Urinary bladder (tissue), 4 donors: ENCODE results near the gene UBALD2. TPM values are rescaled to one million over a fixed set of nuclear protein-coding genes. Genes with fewer than 3 reads are reported as not detected.

ENCODE experiments used
- DNase-seq: peaks from one replicate; pipeline ENCODE4 v3.0.0-alpha.2; 2015; ENCODE audit errors: extremely low spot score
- H3K27ac ChIP-seq: one replicate; pipeline ENCODE4 v1.5.1; 2013; ENCODE audit warnings: low read depth, mild to moderate bottlenecking, moderate library complexity
- H3K36me3 ChIP-seq: one replicate; pipeline ENCODE4 v1.6.1; 2013; ENCODE audit warnings: mild to moderate bottlenecking, moderate library complexity; ENCODE audit not compliant: insufficient read depth
- H3K4me1 ChIP-seq: one replicate; pipeline ENCODE4 v1.6.1; 2013; ENCODE audit warnings: mild to moderate bottlenecking, moderate library complexity; ENCODE audit not compliant: insufficient read depth
- H3K4me3 ChIP-seq: one replicate; pipeline ENCODE4 v1.5.1; 2013; ENCODE audit warnings: low read depth, low read length
- WGBS: extraction: QIAGEN DNeasy Blood & Tissue Kit; methylation state at CpG from one replicate; pipeline ENCODE4 v1.1.7; 2013; 5-methylcytosine and 5-hydroxymethylcytosine counted together
- polyA plus RNA-seq: library from polyadenylated mRNA; stranded (reverse); fragments of 200-250 nt; gene quantifications from one replicate; pipeline ENCODE4 v1.2.3, GENCODE V29; 2013
- small RNA-seq: library from RNA; depleted of rRNA; stranded (forward); fragments of <200 nt; gene quantifications from one replicate; pipeline ENCODE3, GENCODE V24; 2014
- total RNA-seq: library from RNA; depleted of rRNA; stranded (reverse); fragments of >200 nt; gene quantifications from one replicate; pipeline ENCODE4 v1.2.3, GENCODE V29; 2014
- donor health status: healthy with polysubstance abuse.
- donor health status: healthy.

Gene UBALD2
- total and polyA plus RNA-seq, 2 donors: 5.4 to 22.4 TPM

DNA sequence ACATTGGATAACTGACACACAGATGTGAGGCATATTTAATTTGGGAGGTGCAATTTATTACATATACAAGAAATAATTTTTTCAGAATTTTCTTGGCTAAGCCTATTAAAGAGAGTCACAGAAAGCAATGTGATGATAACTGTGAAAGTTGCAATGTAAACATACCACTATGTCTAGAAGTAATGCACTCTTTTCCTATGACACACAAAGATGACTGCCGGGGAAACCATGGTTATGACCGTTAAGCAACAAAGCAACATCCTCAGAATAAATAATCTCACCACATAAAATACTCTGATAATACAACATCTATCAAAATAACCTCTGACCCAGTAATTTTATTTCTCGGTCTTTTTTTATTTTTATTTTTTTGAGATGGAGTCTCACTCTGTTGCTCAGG is 53.4 kb downstream of the UBALD2 start:
- no peak overlapping the region for H3K27ac ChIP-seq
- WGBS: 65% methylated on average over 3 of the region's 3 CpGs
- peaks cover 1% of the 10 kb centered on the region for H3K36me3 ChIP-seq

More for the DNA sequence above, 53.4 kb downstream of the UBALD2 start:
- Histone ChIP-seq H3K4me1 (no peaks in the 10 kb centered on the region), H3K4me3 (no peak overlapping the region)
- no peak for DNase-seq

Small RNA genes within 50 kb of the gene (small RNA-seq; reads per million reads assigned to genes)
- gene RF00019: not detected

Other genes with a start within 250 kb of the UBALD2 start
- 12.5 TPM for gene EVPL, start 238.0 kb upstream of the UBALD2 start, total RNA-seq
- 9.0 TPM for gene EVPL, start 238.0 kb upstream of the UBALD2 start, polyA plus RNA-seq
- gene SRP68, start 192.8 kb upstream of the UBALD2 start, total RNA-seq: 34.7 TPM
- gene SRP68, start 192.8 kb upstream of the UBALD2 start, polyA plus RNA-seq: 54.8 TPM
- not detected for gene GALR2, start 190.6 kb upstream of the UBALD2 start, total RNA-seq
- gene GALR2, start 190.6 kb upstream of the UBALD2 start, polyA plus RNA-seq: 0.09 TPM
- gene ZACN, start 186.2 kb upstream of the UBALD2 start, total RNA-seq: not detected
- gene ZACN, start 186.2 kb upstream of the UBALD2 start, polyA plus RNA-seq: 2.2 TPM
- gene EXOC7, start 161.6 kb upstream of the UBALD2 start, total RNA-seq: 75.3 TPM
- 74.8 TPM for gene EXOC7, start 161.6 kb upstream of the UBALD2 start, polyA plus RNA-seq
- gene FOXJ1, start 124.1 kb upstream of the UBALD2 start, total RNA-seq: 0.90 TPM
- gene FOXJ1, start 124.1 kb upstream of the UBALD2 start, polyA plus RNA-seq: 1.4 TPM
- gene RNF157, start 24.9 kb upstream of the UBALD2 start, total RNA-seq: 1.9 TPM
- 5.8 TPM for gene RNF157, start 24.9 kb upstream of the UBALD2 start, polyA plus RNA-seq
- 3.2 TPM for gene QRICH2, start 42.9 kb downstream of the UBALD2 start, total RNA-seq
- 2.4 TPM for gene QRICH2, start 42.9 kb downstream of the UBALD2 start, polyA plus RNA-seq
- gene PRPSAP1, start 88.6 kb downstream of the UBALD2 start, total RNA-seq: 38.9 TPM
- gene PRPSAP1, start 88.6 kb downstream of the UBALD2 start, polyA plus RNA-seq: 40.5 TPM
- 3.8 TPM for gene SPHK1, start 119.3 kb downstream of the UBALD2 start, total RNA-seq
- 12.6 TPM for gene SPHK1, start 119.3 kb downstream of the UBALD2 start, polyA plus RNA-seq
- gene UBE2O, start 187.8 kb downstream of the UBALD2 start, total RNA-seq: 18.3 TPM
- gene UBE2O, start 187.8 kb downstream of the UBALD2 start, polyA plus RNA-seq: 14.0 TPM
- gene AANAT, start 202.3 kb downstream of the UBALD2 start, total RNA-seq: not detected
- not detected for gene AANAT, start 202.3 kb downstream of the UBALD2 start, polyA plus RNA-seq
- gene RHBDF2, start 236.1 kb downstream of the UBALD2 start, total RNA-seq: 4.2 TPM
- 17.2 TPM for gene RHBDF2, start 236.1 kb downstream of the UBALD2 start, polyA plus RNA-seq